HG03571 (cell line): ENCODE results near the gene FMN1.

Experiments
- ATAC-seq: cut with Tn5 transposase; IDR thresholded peaks from one replicate; pipeline ENCODE4 v1.9.1; 2021; ENCODE audit not compliant: unreplicated experiment

Gene FMN1

DNA sequence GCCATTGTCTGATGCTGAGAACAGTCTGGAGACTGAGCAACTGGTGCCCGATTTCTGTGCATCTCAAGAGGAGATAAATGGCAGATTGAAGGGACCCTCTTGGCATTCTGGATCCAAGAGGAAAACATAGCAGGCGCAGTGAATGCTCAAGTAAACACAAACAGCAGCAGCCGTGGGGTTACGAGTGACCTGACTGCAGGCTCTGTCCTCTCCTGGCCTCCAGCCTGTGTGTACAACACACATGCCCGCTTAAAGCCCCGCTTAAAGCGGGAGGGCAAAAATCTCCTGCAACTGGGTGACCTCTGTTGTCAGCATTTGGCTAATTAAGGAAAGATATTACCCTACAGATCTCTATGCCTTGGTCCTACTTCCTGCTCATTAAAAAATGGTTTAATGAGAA is 356.2 kb downstream of the FMN1 start:
- ATAC-seq: no peak

DNA sequence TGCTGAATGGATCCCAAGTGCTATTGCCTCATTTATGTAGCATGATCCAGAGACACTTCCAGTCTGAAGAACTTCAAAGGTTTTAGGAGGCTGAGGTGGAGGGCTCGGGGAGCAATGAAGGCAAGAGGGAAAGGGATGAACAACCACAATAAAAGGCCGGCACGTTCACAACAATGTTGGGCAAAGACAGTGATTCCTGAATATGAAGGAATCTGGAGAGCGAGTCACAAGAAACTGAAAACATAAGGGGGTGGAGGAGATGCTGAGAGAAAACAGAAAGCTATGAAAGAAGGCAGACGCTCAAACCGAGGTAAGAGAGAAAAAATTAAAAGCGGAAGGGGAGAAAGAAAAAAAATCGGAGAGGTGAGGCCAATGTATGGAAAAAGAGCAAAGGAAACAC is 356.6 kb downstream of the FMN1 start:
- ATAC-seq: no peak

DNA sequence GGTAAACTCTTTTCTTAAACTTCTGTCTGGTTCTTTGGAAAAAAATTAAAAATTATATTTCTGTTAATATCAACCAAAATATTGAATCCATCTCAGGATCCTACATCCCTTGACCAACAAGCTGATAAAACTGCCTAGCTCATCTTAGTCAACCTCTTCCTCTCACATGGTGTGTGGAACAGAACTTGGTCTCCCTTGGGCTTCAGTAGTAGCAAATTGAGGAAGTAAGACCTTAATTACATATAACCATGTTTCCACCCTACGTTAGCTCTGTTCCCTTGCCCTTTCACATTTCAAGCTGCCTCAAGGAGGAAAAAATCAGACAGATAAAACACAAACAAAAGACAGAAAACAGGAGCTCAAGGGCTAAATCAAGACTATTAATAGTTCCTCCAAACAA is 360.4 kb downstream of the FMN1 start:
- ATAC-seq: peak; percentile 93

DNA sequence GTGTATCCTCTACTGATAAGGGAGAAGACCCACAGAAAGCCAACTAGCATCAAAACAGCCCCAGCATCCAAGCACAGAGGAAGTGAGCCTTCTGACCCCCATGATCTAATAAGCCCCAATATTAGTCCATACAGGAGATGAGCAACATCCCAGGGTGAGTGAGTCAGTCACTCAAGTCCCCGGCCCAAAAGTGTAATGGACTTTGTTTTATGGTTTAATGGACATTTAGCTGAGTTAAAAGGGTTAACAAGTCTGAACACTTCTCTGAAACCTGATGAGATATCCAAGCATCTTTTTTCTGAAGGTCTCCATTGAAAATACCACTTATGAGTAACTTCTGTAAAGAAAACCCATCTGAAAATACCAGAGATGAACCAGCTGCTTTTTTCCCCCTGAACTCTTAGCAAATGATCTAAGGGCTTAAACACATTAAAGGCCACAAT is 361.1 kb downstream of the FMN1 start:
- ATAC-seq: no peak

DNA sequence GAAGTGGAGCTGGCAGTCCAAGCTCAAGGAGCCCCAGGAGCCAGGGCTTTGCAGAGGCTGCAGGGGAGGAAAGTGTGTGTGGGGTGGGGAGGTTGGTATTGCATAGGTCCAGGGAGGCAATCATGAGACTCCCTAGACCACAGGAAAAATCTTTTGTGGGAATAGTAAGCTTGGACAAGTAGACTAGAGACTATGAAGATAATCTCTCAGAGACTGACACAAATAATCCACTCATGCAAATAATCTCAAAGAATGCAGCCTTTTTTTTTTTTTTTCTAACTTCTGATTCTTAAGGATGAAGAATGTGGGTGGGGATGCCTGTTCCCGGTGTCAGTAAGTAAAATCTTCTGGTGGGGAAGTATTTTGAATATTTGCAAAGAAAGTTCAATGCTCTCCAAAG is 363.0 kb downstream of the FMN1 start:
- no peak for ATAC-seq

DNA sequence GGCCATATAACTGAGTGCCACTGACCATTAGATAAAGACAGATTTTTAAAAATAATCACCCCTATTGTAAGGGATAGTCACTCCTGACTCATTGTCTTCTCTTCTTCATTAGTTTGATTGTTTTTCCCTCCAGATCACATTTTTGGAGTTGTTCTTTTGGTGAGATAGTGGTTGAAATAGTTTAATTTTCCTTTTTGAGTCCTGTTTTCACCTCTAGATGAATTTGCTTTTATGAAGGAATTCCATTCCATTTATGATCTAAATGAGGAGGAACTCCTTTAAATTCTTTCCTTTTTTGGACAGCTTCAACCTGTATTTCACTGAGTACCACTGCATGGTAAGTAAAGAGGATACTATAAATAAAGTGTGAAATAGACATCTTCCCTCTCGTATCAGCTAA is 364.3 kb downstream of the FMN1 start:
- ATAC-seq: no peak

DNA sequence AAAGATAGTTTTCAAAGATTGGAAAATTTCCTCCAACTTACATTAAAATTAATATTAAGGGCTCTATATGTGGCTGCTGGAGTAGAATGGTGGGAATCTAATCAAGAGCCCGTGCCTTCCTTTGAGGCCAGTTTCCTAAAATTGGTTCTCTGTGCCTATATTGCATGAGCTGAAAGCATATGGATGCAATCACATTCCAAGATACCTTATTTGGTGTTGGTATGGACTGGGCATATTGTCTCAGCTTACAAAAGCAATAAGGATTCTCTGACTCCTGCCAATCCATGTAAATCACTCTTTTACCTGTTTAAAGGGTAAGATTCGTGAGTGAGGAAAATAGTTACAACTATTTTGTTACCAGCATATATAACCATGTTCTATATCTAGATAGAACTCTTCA is 365.1 kb downstream of the FMN1 start:
- ATAC-seq: no peak

DNA sequence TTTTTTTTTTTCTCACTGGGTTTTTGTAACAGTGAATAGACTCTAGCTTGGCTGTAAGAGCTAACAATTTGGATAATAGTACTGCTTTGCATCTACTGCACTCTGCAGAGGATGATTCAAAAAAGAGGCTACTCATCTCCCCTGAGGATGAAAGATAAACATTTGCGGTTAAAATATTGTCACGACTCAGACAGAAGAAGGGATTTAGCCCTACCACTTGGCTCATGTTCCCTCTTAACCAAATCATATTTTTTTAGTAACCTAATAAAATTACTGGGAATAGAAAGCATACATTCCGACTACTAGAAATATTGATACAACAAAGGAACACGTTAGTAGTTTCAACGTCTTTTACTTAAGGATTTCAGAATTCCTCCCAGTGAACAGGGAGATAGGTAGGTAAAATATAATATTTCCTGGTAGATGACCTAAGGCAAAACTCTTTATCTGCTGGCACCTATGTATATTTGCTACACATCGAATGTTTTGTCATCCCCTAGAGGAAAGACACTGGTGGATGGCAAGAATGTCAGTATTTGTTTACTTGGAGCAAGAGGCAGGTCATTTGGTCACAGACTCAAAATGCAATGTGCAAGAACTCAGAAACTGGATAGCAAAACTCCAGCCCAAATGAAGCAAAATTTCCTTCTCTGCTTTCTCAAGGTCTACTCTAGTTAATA is 365.9 kb downstream of the FMN1 start:
- no peak for ATAC-seq

DNA sequence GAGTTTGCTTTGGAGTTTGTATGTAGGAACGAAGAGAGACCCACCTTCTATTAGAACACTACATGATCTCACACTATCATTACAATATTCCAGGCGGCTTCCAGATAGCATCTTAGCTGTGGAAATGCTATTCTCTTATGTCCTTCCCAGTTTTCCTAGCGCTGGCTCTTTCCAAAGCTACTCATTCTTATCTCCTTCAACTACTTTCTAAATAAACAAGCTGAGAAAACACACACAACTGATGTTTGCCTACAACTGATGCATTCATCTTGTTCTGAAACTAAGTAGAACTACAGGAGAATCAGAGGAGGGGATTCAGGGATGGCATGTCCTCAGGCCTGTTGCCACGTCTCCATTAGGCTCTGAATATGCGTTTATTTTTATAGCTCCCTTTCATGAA is 367.8 kb downstream of the FMN1 start:
- ATAC-seq: no peak

DNA sequence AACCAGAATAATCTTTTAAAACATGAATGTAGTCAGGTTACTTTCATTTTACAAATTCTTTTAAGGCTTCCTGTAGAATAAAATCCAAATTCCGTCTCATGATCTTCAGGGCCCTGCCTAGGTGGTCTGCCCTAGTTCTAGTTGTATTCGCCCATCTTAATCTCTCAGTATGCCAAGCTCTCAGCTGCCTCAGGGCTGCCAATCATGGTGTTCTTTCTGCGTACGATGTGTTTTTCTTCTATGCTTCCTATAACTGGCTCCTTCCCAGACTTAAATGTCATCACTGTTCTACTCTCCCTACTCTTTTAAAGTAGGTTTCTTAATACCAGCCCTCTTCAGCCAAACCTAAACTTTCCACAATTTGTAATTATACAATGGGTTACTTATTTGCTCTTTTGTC is 369.3 kb downstream of the FMN1 start:
- no peak for ATAC-seq

DNA sequence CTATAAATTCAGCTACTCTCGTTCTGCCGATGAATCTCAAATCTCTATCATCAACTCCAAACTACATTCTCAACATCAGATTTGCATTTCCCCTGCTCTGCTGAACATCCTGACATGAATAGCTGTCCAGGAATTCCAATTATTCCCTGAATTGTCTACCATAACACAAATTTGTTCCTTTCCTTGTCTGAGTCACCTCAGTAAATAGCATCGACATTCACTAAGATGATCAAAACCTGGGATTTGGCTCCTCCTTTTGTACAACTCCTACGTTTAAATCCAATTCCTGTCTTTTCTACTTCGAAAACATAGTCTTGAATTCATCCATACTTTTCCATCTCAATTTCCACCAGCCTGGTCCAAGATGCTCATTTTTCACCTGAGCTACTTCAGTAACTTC is 369.7 kb downstream of the FMN1 start:
- no peak for ATAC-seq

DNA sequence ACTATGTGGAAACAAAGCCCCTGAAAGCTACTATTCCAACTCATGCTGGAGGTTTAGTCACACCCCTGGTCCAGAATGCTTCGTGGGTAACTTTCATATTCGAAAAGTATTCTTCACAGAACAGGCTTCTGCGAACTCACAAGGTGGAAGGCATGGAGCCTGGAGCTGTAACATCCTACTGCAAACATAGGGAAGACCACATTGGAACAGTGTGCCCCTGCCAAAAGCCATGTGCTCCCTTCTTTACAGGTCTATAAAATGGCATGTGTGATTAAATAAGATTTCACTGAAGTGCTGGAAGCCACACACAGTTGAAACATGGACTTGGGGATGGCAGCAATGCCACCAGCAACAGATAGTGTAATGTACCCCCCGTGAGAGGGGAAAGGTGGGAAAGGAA is 370.8 kb downstream of the FMN1 start:
- no peak for ATAC-seq

DNA sequence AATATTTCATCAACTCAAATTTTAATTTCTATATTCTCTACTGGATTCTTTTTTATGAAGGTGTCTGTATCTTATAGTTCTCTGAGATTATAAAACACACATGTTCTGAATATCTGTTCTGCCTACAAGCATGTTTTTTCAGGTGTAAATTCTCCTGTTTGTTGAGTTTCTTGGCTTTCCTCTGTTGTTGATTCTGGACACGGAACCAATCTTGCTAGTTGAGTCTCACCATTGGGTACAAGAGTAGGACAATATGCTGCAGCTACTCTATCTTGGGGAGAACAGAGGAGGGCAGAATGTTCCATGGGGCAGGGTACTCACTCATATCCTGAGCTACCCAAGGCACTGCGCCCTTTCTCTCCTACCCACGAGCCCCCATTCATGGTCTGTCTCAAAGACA is 371.8 kb downstream of the FMN1 start:
- no peak for ATAC-seq

DNA sequence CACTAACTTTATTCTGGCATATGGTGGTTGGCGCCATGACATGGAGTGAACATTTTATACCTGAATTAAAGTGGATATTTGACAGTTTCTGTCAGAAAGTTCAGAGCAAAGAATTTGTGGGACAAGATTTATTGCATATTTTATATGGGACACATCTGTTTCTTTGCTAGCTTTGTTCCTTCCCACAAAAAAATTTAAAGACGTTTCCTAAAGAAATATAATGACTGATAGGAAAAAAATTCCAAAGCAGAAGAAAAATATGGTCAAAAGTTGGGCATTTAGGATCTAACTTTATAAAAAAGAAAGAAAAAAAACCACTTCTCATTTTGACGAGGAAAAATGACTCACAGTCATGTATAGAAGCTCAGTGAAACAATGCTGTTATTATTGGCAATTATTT is 375.1 kb downstream of the FMN1 start:
- ATAC-seq: no peak

DNA sequence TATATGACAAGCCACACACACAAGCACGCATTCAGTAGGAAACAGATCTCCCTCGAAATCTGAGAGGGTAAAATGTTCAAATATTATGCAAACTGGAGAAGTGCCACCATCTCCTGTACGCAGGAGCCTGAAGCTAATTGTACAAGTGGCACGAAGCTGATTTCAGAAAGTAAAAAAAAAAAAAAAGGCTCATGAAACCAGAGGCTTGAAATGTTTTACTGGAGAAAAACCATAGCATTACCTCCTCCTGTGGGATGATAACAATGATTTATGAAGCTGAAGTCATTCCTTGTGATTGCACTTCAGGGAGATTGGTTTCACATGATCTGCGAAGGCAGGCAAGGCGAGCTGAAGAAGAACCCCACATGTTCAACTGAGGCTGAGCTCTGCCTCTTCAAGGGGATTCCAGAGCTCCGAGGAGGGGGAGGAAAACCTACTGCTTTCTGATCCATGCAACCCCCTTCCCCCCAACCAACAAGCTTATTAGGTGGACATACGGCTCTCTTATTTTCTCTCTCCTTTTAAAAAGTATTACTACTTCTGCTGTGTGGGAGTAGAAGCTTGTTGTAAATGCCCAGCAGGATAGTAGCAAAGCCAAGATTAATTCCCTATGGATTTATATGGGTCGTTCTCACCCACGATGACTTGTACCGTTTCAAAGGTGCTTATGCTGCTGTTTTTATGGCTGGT is 375.6 kb downstream of the FMN1 start:
- ATAC-seq: no peak

DNA sequence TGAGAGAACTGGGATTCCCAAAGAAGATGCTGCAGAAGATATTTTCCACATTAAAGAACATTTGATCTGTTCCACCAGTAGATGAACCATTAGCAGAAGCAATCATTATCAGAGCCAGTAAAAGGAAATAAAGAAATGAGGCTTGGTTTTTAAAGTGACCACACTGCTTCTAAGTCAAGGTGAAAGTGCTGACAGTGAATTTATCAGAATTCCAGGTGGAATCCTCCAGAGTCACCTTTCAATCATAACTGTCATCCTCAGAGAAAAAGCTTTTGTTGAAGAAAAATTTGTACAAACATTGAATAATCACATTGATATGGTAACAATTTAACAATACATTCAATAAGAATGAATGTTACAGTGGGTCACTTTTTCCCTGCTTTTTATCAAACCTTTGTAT is 376.9 kb downstream of the FMN1 start:
- no peak for ATAC-seq

DNA sequence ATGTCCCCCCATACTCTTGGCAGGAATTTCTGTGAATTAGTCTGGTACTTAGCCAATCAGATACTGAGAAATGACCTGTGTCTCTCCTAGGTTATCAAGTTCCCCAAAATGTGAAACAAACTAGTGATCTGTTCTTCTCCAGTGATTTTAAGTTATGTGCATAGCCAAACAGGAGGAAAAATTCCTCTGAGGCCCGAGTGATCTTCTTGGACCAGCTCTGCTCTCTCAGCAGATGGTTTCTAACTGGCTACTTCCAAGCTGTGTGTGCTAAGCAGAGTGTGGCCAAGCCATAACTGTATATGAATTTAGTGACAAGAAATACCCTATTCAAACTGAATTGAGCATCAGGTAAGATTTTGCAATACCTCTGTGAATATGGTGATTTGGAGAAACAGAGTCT is 387.2 kb downstream of the FMN1 start:
- ATAC-seq: no peak

DNA sequence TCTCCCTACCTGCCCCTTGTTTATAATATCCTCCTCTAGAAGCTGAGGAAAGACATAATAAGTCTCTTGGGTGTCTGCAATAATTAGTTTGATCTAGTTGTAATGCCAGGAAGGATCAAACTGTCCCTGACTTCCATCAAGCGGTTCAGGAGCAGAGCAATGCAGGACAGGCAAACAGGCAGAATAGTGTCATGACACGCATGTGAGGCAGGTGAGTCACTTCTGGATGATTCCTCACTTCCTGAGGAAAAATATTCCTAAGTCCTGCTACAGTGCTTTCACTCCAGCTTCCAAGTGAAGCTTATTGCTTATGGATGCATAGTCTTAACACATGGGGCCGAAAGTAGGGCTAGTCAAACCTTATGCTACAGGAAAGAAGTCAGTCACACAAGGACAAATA is 390.9 kb downstream of the FMN1 start:
- no peak for ATAC-seq

DNA sequence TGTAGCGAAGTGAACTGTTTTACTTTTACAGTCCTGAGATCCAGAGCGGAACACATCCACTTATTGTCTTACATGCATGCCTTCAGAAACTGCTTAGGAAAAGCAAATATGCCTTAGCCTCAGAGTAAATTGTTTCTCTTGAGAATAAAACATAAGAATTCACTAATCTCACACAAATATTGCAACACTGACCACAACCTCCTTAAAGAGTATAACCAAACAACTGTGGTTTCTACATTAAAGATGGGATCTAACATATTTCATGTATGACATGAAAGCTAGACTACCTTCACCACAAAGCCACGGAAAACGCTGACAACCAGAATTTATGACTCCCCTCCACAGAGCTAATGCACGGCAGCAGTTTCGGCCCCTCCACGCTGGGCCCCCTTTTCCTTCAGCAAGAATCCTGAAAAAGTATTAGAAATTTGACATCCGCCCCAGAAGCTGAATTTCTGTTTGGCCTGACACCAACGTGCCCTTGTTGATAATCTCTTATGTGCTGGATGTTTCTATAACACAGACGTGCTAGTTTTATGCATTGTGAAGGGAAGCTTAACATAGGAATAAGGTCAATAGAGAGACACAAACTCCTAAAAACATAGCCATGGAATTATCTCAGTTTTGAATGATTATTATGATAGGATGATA is 392.1 kb downstream of the FMN1 start:
- no peak for ATAC-seq

DNA sequence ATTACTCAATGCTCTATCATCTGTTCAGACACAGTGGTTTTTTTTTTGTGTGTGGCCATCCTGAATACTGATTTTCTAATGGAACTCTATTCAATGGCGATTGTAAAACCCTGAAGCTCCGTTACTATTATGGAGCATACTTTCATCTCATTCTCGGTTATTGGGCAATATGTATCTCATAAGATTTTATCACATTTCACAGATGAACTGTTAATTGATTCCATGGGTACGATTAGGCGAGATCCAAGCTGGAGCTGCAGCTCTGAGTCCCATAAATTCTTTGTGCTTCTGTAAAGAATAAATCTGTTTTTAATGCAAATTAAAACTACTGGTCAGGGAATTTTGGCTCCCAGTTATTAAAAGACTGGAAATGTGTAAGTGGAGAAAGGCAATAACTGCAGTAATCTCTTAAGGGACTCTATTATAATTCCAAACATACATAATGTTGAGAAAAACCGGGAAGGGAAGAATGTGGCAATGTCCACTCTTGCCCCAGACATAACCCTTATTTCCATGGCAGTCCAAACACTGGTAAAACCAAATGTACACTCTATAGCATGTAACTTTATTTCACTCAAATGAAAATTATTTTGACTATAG is 394.5 kb downstream of the FMN1 start:
- ATAC-seq: no peak

DNA sequence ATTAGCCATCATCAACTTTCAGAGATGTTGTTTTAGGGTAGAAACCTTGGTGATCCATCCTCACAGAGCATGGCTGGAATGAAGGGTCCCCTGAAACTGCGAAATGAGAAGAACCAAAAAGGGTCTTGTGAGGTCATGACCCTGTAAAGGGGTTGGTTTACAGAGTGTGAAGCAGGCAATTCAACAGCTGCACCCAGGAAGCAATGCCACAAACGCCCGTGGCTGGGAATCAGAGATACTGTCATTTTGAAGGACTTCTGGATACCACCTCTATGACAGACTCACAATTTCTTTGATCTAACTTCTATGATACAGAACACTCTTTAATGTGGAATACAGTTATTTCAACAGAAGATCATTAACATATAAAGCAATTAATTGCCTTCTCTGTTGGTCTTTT is 397.7 kb downstream of the FMN1 start:
- no peak for ATAC-seq

DNA sequence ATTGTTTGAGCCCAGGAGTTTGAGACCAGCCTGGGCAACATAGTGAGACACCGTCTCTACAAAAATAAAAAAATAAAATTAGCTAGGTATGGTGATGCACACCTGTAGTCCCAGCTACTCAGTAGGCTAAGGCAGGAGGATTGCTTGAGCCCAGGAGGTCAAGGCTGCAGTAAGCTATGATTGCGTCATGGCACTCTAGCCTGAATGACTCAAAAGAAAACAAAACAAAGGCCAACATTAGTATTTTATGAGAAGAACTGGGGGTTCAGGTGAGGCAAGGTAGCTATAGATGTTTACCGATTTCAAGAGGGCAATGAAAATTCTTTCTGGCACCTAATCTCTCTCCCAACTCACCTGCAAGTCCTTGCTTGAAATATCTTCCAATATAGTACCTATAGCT is 399.5 kb downstream of the FMN1 start:
- ATAC-seq: no peak
